HepG2 (cell line): ENCODE measurements around the gene SPAG9. TPM values are rescaled to one million over a fixed set of nuclear protein-coding genes. Genes with fewer than 3 reads are reported as not detected.

ENCODE experiments used
- GZF1 ChIP-seq: sonication (generic); formaldehyde crosslinking; IDR thresholded peaks from 2 replicates; pipeline ENCODE4 v1.5.1; 2020; ENCODE audit warnings: mild to moderate bottlenecking, missing genetic modification reagents
- HNRNPUL1 ChIP-seq: fragments of 200-400 bp; formaldehyde crosslinking; IDR thresholded peaks from 2 replicates; pipeline ENCODE4 v1.6.1; 2017; ENCODE audit warnings: low read depth, mild to moderate bottlenecking, low read length, moderate library complexity
- KDM3A ChIP-seq: IDR thresholded peaks from 2 replicates; pipeline ENCODE4 v1.6.1; 2018; ENCODE audit warnings: low read depth, missing compliant biosample characterization
- MAFF ChIP-seq: IDR thresholded peaks from 2 replicates; pipeline ENCODE4 v1.6.1; 2011; ENCODE audit warnings: low read depth, low read length, improper control_type of control experiment
- MXI1 ChIP-seq: IDR thresholded peaks from 3 replicates; pipeline ENCODE4 v1.6.1; 2012; ENCODE audit warnings: low read depth, low read length, inconsistent platforms, borderline replicate concordance
- MZF1 ChIP-seq: sonication (generic); formaldehyde crosslinking; IDR thresholded peaks from 2 replicates; pipeline ENCODE4 v1.8.1; 2023; ENCODE audit warnings: mild to moderate bottlenecking, missing genetic modification reagents, borderline replicate concordance
- NFIB ChIP-seq: sonication (generic); formaldehyde crosslinking; IDR thresholded peaks from 2 replicates; pipeline ENCODE4 v1.9.0; 2021; ENCODE audit warnings: missing genetic modification reagents, mild to moderate bottlenecking, borderline replicate concordance
- NFIC ChIP-seq: IDR thresholded peaks from 2 replicates; pipeline ENCODE4 v1.6.1; 2012; ENCODE audit warnings: mild to moderate bottlenecking, low read length, inconsistent platforms
- PITX1 ChIP-seq: sonication (generic); formaldehyde crosslinking; IDR thresholded peaks from 2 replicates; pipeline ENCODE4 v1.5.1; 2020; ENCODE audit warnings: mild to moderate bottlenecking, missing genetic modification reagents
- POLR2AphosphoS5 ChIP-seq: IDR thresholded peaks from 2 replicates; pipeline ENCODE4 v1.6.1; 2012; ENCODE audit warnings: low read depth, low read length
- RBAK ChIP-seq: sonication (generic); formaldehyde crosslinking; IDR thresholded peaks from 2 replicates; pipeline ENCODE4 v1.5.1; 2020; ENCODE audit warnings: mild to moderate bottlenecking, missing genetic modification reagents
- RBFOX2 ChIP-seq: fragments of 200-400 bp; formaldehyde crosslinking; IDR thresholded peaks from 2 replicates; pipeline ENCODE4 v1.6.1; 2017; ENCODE audit warnings: low read depth, mild to moderate bottlenecking, low read length
- SIX4 ChIP-seq: sonication (generic); formaldehyde crosslinking; IDR thresholded peaks from 2 replicates; pipeline ENCODE4 v1.4.0; 2020; ENCODE audit warnings: missing genetic modification reagents
- SP5 ChIP-seq: IDR thresholded peaks from 2 replicates; pipeline ENCODE4 v1.6.1; 2016; ENCODE audit warnings: low read depth, borderline replicate concordance
- SRF ChIP-seq: IDR thresholded peaks from 2 replicates; pipeline ENCODE4 v1.6.1; 2011; ENCODE audit warnings: mild to moderate bottlenecking, low read depth, low read length, moderate library complexity
- TAF15 ChIP-seq: fragments of 200-400 bp; formaldehyde crosslinking; IDR thresholded peaks from one replicate; pipeline ENCODE4 v1.6.1; 2018; ENCODE audit warnings: mild to moderate bottlenecking, low read depth, low read length; ENCODE audit not compliant: poor library complexity, severe bottlenecking
- TBP ChIP-seq: sonication (generic); formaldehyde crosslinking; IDR thresholded peaks from 2 replicates; pipeline ENCODE4 v1.5.0; 2020; ENCODE audit warnings: missing genetic modification reagents
- TBX3 ChIP-seq: fragments of 450-650 bp; IDR thresholded peaks from 2 replicates; pipeline ENCODE4 v1.6.1; 2017; ENCODE audit warnings: antibody characterized with exemption, mild to moderate bottlenecking, inconsistent platforms, borderline replicate concordance
- ZKSCAN5 ChIP-seq: sonication (generic); formaldehyde crosslinking; IDR thresholded peaks from 2 replicates; pipeline ENCODE4 v1.5.1; 2020; ENCODE audit warnings: mild to moderate bottlenecking, missing genetic modification reagents
- ZNF337 ChIP-seq: sonication (generic); formaldehyde crosslinking; IDR thresholded peaks from 2 replicates; pipeline ENCODE4 v1.5.1; 2020; ENCODE audit warnings: missing genetic modification reagents, low read depth, mild to moderate bottlenecking, borderline replicate concordance
- ZNF484 ChIP-seq: sonication (generic); formaldehyde crosslinking; IDR thresholded peaks from 2 replicates; pipeline ENCODE4 v1.5.1; 2020; ENCODE audit warnings: mild to moderate bottlenecking, low read depth, missing genetic modification reagents, borderline replicate concordance
- ZNF713 ChIP-seq: sonication (generic); formaldehyde crosslinking; IDR thresholded peaks from 2 replicates; pipeline ENCODE4 v1.4.0; 2020; ENCODE audit warnings: mild to moderate bottlenecking, missing genetic modification reagents
- ZNF816 ChIP-seq: sonication (generic); formaldehyde crosslinking; IDR thresholded peaks from 2 replicates; pipeline ENCODE4 v1.8.0; 2022; ENCODE audit warnings: missing genetic modification reagents, mild to moderate bottlenecking, borderline replicate concordance
- polyA plus RNA-seq, 8 experiments: library from polyadenylated mRNA; depleted of rRNA in 3 of 8; stranded (reverse) in 7 of 8; unstranded in 1 of 8; fragments of >200 nt; fragmentation: Illumina TruSeq in 4 of 8; extraction: Trizol in 4 of 8; gene quantifications; 2 replicates each; pipeline versions ENCODE4 v1.2.1 to v1.2.3, GENCODE V29; 2011 to 2016; ENCODE audit warnings: low read depth in 4 of 8, missing spikeins in 1 of 8, mixed read lengths in 1 of 8; ENCODE audit not compliant: insufficient read depth in 1 of 8
- total RNA-seq, 5 experiments: library from RNA; depleted of rRNA; stranded (reverse); fragments of >200 nt; fragmentation: Illumina TruSeq; extraction: Trizol; gene quantifications; 2 replicates each; pipeline ENCODE4 v1.2.3, GENCODE V29; 2016; ENCODE audit warnings: low read depth in 1 of 5
- TF ChIP-seq, protein P1 (sequence below): sonication (generic); formaldehyde crosslinking; IDR thresholded peaks from 2 replicates; pipeline ENCODE4 v1.4.0; 2020; ENCODE audit warnings: mild to moderate bottlenecking, missing genetic modification reagents

SPAG9 gene
- total and polyA plus RNA-seq, 2 of the 13 experiments (the other 11 are each of a cell fraction or from before 2014, with no cell fraction given): 43.2 to 78.6 TPM

DNA sequence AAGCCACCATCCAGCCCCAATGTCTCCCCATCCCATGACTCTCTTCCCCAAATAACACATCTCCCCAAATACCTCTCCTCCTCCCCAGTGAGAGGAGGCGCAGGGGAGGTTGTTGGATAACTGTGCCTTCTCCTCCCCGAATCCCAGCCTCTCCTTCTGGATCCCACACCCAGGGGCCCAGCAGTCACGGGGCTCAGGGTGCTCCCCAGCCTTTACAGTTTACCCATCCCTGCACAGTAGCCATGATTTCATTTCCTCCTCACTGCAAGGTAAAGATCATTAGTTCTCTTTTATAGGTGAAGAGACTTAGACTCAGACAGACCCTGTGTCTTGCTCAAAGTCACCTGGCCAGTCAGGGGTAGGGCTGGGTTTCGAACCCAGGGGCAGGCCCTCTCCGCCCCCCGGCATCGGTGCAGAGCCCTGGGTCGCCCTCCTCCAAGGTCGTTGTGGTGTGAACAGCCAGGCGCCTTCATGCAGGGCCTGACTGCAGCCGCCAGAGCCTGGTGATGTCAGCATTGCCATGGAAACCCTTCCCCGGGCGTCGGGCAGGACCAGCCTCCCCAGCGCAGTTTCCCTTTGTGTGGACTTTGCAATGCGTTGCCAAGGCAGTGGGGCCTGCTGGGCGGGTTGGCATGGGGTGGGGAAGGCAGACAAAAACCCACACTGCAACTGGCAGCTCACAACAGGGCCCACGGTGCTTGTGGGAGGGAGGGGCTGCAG is 201.2 kb downstream of the SPAG9 start (continued):
- no peak for TF ChIP-seq NFIC
- peak; percentile 53; the same call in 1 of the 2 replicates for TF ChIP-seq RBFOX2
- TF ChIP-seq, protein P1, sequence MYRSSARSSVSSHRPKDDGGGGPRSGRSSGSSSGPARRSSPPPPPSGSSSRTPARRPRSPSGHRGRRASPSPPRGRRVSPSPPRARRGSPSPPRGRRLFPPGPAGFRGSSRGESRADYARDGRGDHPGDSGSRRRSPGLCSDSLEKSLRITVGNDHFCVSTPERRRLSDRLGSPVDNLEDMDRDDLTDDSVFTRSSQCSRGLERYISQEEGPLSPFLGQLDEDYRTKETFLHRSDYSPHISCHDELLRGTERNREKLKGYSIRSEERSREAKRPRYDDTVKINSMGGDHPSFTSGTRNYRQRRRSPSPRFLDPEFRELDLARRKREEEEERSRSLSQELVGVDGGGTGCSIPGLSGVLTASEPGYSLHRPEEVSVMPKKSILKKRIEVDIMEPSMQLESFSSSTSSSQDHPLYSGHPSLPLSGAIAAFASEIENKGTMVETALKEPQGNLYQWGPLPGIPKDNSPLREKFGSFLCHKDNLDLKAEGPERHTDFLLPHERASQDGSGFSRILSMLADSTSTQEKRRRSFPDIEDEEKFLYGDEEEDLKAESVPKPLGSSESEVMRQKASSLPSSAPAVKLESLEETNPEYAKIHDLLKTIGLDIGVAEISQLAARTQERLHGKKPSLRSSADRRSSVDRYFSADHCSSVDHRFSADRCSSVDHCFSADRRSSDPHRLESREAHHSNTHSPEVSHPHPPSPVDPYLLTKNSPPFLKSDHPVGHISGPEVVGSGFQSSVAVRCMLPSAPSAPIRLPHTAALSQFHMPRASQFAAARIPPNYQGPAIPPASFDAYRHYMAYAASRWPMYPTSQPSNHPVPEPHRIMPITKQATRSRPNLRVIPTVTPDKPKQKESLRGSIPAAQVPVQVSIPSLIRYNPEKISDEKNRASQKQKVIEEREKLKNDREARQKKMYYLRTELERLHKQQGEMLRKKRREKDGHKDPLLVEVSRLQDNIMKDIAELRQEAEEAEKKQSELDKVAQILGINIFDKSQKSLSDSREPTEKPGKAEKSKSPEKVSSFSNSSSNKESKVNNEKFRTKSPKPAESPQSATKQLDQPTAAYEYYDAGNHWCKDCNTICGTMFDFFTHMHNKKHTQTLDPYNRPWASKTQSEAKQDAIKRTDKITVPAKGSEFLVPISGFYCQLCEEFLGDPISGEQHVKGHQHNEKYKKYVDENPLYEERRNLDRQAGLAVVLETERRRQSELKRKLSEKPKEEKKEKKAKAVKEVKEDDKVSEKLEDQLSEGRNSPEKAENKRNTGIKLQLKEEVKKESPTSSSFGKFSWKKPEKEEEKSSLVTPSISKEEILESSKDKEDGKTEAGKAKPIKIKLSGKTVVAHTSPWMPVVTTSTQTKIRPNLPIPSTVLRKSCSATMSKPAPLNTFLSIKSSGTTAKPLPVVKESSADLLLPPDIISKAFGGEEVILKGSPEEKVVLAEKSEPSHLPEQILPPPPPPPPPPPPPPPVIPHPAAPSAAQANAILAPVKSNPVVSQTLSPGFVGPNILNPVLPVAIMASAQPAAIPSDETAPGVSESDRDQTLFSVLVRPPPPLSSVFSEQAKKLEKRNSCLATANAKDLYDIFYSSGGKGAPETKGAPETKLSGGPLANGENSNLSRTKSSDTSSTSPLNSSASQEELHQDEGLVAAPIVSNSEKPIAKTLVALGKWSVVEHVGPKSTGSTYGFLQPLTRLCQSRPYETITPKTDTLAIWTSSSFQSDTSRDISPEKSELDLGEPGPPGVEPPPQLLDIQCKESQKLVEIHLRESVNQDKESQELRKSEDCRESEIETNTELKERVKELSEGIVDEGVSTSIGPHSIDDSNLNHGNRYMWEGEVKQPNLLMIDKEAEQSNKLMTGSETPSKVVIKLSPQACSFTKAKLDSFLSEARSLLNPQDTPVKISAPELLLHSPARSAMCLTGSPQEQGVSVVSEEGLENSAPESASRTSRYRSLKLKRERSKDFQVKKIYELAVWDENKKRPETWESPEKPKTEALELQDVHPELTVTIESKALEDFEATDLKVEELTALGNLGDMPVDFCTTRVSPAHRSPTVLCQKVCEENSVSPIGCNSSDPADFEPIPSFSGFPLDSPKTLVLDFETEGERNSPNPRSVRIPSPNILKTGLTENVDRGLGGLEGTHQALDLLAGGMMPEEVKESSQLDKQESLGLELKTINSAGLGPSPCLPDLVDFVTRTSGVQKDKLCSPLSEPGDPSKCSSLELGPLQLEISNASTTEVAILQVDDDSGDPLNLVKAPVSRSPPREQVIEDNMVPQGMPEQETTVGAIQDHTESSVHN (CRISPR knock-in tag): 0 out of 2 replicates have a peak, but pooled peaks have one; percentile 64
- no peak for TF ChIP-seq MZF1 (CRISPR knock-in tag)
- peak; percentile 38; the same call in 1 of the 2 replicates for TF ChIP-seq GZF1
- no peak for TF ChIP-seq PITX1 (CRISPR knock-in tag)
- TF ChIP-seq SIX4 (CRISPR knock-in tag): no peak
- no peak for TF ChIP-seq TBP (CRISPR knock-in tag)
- no peak for TF ChIP-seq ZKSCAN5 (CRISPR knock-in tag)
- TF ChIP-seq MXI1: peak; percentile 87; the same call in 2 of the 3 replicates
- TF ChIP-seq NFIB: no peak
- 0 out of 2 replicates have a peak, but pooled peaks have one; percentile 31 for TF ChIP-seq KDM3A (CRISPR knock-in tag)
- no peak for TF ChIP-seq SRF
- TF ChIP-seq POLR2AphosphoS5: no peak
- TF ChIP-seq TAF15: peak; percentile 41
- no peak for TF ChIP-seq TBX3
- no peak; the same call in 1 of the 2 replicates for TF ChIP-seq SP5
- no peak for TF ChIP-seq MAFF
- no peak for TF ChIP-seq HNRNPUL1
- TF ChIP-seq ZNF713 (CRISPR knock-in tag): no peak
- no peak for TF ChIP-seq RBAK (CRISPR knock-in tag)
- TF ChIP-seq ZNF337: 0 out of 2 replicates have a peak, but pooled peaks have one; percentile 36
- TF ChIP-seq ZNF484 (CRISPR knock-in tag): no peak
- TF ChIP-seq ZNF816 (CRISPR knock-in tag): no peak
